NCI-H446 (cell line): ENCODE measurements around the gene CPN2.

ENCODE experiments used
- DNase-seq, 2 experiments: peaks; one replicate each; lab custom pipeline; 2025; lab: John Stamatoyannopoulos, UW

Gene CPN2

GRCh38 chr3:194328053-194328657, 23.0 kb downstream of the CPN2 start:
- no peak for DNase-seq

- DNase-seq: no peak
Observed at GRCh38 chr3:194327218-194328052, 23.7 kb downstream of the CPN2 start.

GRCh38 chr3:194326968-194327217, 24.2 kb downstream of the CPN2 start:
- no peak for DNase-seq

- DNase-seq: no peak
Observed at GRCh38 chr3:194326192-194326967, 24.7 kb downstream of the CPN2 start.

- no peak for DNase-seq
Observed at GRCh38 chr3:194325424-194326153, 25.5 kb downstream of the CPN2 start.

- no peak for DNase-seq
Observed at GRCh38 chr3:194324823-194325327, 26.3 kb downstream of the CPN2 start.

- DNase-seq: no peak
Observed at GRCh38 chr3:194323785-194324735, 27.1 kb downstream of the CPN2 start.

GRCh38 chr3:194322678-194323211, 28.4 kb downstream of the CPN2 start:
- no peak for DNase-seq

- no peak for DNase-seq
Observed at GRCh38 chr3:194321693-194322640, 29.2 kb downstream of the CPN2 start.

GRCh38 chr3:194320744-194321243, 30.3 kb downstream of the CPN2 start:
- no peak for DNase-seq

GRCh38 chr3:194320100-194320499, 31.0 kb downstream of the CPN2 start:
- DNase-seq: no peak

GRCh38 chr3:194318511-194319161, 32.5 kb downstream of the CPN2 start:
- DNase-seq: no peak

GRCh38 chr3:194316918-194317317, 34.2 kb downstream of the CPN2 start:
- DNase-seq: no peak

- no peak for DNase-seq
Observed at GRCh38 chr3:194315965-194316361, 35.2 kb downstream of the CPN2 start.

GRCh38 chr3:194315088-194315964, 35.8 kb downstream of the CPN2 start:
- DNase-seq: peak; percentile 54 to 81

- DNase-seq: no peak
Observed at GRCh38 chr3:194314388-194315068, 36.6 kb downstream of the CPN2 start.
